GM19193 (cell line): ENCODE results near the gene NPHP4.

Source experiments
- POLR2A ChIP-seq: IDR thresholded peaks from 4 replicates; pipeline ENCODE4 v1.6.1; 2011; ENCODE audit not compliant: insufficient read depth, insufficient read length; ENCODE audit errors: extremely low read depth

NPHP4 gene

DNA sequence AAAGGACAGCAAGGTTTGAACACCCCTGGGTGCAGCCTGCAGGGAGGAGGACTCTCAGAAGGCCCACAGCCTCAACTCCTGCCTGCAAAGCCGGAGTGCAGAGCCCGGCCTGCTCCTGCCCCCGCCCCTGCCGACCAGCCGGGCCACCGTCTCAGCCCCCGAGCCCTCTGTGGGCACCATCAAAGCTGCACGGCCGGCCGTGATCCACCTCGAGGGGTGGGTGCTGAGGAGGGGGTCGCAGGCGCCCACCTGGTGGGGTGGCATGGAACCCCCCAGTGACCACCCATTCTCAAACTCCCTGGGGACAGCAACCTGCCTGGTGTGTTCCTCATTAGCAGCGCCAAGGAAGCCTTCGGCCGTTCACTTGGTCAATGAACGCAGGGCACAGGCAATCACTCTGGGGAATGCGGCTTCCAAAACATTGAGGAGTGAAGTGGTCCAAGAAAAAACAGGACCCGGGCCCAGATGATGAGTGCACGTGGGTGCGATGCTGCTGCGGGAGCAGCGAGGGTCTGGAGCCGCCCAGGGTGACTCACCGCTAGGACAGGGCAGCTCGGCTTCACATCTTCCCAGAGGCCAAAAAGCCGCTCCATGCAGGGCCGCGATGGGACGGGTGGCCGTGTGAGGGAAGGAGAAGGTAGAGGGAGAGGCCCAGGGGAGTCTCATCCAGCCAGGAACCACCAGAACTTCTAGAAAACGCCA lies 157.6 kb downstream of the NPHP4 start:
- no peak for TF ChIP-seq POLR2A

DNA sequence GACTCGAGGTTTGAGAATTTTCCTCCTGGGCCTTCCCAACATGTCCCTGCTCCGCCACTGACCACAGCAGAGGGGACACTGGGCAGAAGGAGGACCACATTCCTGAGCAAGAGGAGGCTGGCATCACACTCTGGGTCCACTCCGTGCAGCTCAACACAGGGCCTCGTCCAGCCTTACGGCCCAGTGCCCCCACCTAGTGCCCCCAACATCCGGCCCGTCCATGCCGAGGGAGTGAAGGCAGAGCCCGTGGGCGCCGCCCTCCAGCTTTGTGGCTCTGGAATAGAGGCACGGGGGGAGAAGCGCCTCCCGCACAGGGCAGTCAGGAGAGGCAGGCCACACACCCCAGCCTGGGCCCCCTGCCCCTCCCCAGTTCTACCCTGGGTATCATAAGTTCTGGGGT lies 158.3 kb downstream of the NPHP4 start:
- TF ChIP-seq POLR2A, result no peak

DNA sequence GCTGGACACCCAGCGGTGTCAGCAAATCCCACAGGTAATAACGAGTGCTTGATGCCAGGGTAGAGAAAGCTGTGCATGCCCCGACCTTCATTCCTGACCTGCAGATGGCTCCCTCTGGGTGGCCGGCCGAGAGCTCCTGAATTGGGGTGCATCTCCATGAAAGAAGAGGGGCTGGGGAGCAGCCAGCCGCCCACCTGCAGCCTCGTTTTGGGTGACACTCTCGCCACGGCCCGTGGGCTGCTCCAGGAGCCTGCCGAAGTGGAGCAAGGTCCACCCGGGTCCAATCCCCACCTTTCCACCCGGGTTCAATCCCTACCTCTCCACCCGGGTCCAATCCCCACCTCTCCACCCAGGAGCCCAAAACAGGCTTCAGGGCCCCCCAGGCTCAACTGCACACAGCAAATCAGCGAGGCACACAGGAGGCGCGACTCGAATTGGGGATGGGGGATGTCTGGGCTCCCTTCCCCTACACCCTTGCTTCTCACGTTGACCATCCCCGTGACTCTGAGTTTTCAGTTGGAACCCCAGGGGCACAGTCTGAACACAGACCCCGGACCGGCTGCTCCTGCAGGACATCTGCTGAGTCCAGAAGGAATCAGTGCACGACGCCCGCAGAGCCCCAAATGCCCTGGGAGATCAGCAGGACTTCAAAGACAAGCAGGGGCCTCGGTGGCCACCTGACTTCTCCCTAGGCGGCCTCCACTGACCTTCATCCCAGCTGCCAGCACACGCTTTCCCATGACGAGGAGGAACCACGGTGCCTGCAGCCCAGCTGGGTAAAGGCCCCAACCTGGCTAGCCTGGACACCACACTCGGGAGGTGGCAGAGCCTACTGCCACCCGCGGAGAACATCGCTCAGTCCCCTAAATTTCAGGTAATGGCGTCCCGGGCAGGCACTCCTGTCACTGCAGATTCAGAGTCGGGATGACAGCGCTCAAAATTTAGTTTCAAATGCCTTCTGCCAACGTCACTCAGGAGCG lies 159.0 kb downstream of the NPHP4 start:
- TF ChIP-seq POLR2A, result no peak

DNA sequence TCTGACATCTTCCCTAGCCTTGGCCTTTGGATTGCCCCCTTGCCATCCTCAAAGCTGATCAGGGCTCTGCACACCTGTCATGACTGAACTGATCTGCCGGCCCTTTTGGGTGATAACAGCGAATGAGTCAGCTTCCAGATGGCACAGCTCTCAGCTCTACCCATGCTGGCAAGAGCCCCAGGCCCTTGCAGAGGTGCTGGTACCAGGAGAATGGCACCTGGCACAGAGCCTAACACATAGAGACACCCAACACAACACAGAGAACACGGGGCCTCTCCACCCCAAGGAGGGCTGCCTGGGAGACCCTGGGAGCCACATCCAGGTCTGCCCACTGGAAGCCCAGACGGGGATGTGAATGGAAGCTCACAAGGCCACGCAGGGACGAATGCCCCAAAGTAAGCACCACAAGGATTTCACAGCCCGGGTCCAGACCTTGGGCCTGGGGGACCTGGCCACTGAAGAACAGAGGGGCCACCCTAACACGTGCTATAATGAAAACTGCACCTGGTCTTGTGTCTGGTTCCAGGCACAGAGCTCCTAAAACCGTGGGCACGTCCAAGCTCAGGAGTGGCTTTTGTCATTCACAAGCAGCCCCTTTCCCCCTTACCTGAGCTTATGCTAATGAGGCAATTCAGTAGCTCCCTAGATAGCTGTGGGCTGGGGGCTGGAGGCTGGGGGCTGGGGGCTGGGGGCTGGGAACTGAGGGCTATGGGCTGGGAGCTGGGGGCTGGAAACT lies 160.5 kb downstream of the NPHP4 start:
- no peak for TF ChIP-seq POLR2A

DNA sequence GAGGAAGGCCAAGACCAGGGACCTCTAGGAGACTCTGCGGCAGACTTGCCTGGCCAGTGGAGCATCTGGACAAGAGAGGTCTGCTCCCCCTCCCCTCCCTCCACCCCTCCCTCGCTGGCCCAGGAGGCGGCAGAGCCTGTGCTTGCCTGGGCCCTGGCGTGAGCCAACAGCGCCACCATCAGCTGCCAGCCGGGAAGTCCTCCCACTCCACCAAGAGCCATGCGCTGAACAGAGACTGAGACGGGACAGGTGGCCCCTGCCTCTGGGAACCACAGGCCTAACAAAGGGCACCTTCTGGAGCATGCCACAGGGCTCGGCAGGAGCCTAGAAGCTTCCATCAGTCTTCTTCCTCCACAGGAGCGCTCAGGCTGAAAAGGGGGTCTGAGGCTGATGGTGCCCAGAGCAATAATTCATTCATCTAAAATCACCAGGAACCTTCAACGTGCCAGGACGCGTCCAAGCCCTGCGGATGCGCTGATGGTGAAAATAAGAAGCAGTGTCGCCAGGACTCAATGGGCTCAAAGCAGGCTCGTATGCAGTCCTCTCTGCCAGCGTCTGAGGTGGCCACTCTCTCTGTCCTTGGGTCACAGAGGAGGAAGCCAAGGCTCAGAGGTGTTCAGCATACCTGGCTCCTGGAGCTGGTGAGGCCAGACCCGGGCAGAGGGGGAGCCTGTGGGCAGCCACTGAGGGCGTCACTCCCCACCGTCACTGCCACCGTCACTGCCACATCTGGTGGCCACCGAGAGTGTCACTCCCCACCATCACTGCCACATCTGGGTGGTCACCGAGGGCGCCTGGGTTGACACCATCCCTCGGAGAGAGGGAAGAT lies 161.2 kb downstream of the NPHP4 start:
- TF ChIP-seq POLR2A, result no peak

DNA sequence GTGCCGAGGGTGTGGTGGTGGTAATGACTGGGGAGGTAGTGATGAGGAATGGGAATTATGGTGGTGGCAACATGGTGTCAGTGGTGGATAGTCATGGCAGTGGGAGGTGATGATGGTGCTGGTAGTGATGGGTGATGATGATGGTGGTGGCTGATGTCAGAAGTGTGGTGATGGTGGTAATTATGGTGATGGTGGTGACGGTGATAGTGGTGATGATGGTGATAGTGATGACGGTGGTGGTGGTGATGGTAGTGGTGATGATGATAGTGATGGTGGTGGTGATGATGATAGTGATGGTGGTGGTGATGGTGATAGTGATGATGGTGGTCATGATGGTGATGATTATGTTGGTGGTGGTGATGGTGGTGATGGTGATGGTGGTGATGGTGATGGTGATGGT lies 162.8 kb downstream of the NPHP4 start:
- no peak for TF ChIP-seq POLR2A

DNA sequence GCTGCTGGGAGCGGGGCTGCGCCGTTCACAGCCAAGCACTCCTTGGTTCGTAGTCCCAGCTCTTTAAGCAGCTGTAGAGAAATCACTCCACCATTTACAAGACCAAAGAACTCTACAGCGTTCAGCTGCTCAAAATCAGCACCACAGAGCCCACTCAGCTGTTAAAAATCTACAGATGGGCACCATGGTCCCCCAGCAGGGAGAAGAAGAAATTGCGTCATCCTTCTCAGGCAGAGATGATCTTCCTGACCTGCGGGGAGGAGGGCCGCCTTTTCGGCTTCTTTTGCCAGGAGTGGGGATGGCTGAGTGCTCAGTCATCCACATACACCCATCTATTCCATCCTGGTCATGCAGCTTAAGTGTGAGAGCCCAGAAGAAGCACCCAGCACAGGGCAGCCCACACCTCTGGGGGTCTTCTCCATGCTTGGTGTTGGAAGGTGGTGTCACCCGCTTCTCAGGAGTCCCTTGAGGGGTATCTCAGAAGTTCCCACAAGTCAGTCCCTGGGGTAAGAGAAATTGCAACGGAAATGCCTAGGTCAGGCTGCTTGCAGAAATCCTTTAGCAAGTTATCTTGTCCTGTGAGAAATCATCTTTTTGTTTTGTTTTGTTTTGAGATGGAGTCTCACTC lies 163.8 kb downstream of the NPHP4 start:
- no peak for TF ChIP-seq POLR2A

DNA sequence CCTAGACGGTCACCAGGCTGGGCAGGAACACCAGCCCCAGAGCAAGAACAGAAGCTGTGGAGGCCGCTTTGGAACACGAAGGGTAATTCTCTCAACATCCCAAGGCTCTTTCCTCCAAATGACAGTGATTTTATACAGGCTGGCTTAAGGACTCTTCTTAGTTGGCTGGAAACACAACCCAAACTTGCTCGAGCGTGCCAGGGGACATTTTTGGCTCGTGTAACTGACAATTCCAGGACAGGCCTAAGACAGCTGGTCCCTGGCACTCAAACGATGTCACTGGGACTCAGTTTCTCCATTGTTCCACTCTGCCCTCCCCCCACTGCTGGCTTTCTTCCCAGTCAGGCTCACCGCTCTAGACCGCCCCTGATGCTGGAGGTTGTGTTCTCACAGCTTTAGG lies 164.7 kb downstream of the NPHP4 start:
- TF ChIP-seq POLR2A, result no peak

DNA sequence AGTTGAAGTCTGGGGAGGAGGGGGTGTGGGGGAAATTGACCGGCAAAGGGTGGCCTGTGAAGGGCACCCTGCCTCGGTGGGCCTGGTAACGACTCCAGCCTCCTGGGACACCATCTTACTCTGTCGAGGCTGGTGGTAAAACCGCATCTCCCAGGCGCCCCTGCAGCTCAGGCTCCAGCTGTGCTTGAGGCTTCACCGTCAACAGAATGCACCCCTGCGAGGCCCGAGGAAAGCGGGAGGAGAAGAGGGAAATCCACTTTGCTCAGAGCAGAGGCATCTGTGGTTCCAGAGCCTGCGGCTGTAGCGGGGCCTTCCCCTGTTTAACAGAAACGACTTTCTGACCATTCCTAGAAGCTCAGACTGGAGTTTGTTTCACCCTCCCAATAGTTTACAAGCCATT lies 165.6 kb downstream of the NPHP4 start:
- TF ChIP-seq POLR2A, result no peak

DNA sequence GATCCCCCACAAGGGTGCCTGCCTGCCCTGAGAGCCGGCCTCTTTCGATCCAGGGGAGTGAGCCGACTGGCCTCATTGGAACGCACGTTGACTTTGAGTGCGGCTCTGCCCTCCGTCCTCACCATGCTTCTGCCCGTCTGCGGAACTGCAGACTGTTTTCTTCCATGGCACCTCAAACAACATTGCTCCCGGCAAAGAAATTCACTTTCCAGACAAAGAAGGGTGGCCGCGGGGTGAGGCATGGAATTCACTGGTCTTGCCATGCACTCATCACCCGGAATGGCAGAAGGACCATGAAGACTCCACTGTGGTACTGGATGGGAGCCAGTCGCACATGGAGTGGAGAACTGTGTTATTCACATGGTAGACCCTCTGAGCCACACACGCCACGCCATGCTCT lies 169.5 kb downstream of the NPHP4 start:
- TF ChIP-seq POLR2A, result no peak

DNA sequence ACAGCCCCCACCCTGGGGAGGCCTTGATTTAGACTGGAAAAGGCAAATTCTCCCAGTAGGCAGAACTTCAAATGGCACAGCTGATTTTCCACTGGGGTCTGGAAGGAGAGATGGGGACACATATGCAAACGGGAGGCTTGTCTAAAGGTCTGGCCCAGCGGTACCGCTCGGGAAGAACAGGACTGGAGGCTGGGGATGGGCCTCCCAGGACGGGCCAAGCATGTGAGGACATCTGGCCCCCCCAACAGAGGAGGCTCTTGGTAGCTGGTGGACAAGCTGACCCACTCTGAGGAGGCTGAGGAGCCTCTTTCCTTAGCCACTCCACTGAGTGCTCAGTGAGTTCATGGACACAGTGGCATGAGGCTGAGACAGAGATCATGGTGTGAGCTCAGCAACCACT lies 170.0 kb downstream of the NPHP4 start:
- TF ChIP-seq POLR2A, result no peak

DNA sequence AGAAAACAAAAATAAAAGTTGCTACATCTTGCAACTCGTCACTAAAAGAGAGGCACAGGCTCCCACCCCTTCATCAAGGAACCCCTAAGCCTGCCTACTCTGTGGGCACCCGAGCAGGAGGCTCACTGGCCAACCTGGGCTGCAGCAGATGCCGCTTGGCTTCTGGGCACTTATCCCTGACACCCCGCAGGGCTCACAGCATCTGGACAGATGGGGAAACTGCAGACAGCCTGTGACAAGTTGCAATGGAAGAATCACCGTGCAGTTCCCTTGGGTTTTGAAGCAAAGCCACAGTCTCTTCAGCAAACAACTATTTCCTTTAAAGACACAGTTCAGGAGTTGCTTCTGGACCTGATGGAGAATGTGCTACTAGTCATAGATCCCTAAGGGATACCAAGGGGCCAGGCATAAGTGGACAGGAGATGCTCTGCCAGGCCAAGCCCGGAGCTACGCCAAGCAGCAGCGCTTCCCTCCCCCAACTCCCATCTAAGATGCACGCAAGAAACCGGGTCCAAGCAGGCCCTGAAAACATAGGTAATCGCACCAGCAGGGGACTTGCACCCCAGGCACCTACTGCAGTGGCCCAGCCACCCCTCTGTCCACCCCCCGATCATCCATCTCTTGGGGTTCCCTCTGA lies 170.6 kb downstream of the NPHP4 start:
- no peak for TF ChIP-seq POLR2A

DNA sequence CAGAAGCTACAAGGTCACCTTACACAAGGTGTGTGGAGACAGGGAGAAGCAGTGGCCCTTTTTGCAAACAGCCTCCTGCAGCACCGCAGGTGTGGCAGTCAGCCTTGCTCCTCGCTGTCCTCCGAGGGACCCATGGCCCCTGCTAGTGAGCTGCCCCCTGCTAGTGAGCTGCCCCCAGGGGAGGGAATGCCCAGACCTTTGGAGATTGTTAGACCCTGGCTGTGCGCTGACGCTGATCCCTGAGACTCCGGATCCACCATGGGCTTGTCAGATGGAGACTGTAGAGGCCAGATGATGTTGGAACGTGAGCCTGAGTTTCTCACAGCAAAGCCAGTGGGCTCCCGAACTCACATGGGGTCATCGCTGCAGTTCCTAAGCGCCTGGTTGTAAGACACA lies 172.2 kb downstream of the NPHP4 start:
- no peak for TF ChIP-seq POLR2A
